Measurements from ENCODE around the gene TNRC18.

Gene TNRC18

GRCh38 chr7:5433181-5433580 lies 9.5 kb upstream of the TNRC18 start:
- no peak for TF ChIP-seq CTCF (IDR thresholded peaks at IDR 0.05)
- Mint-ChIP-seq H3K9me3 (peaks cover 25% of the 10 kb centered on the region), H3K36me3 (ENCODE audit: low read depth) (peaks cover 58% of the 10 kb centered on the region), H3K27ac (no peak overlapping the region), H3K4me1 (peaks cover 25% of the 10 kb centered on the region), H3K27me3 (ENCODE audit: low read depth, poor library complexity) (peaks cover 23% of the 10 kb centered on the region), H3K4me3 (no peak overlapping the region)
- no peak for DNase-seq

GRCh38 chr7:5432691-5433090 lies 9.1 kb upstream of the TNRC18 start:
- Mint-ChIP-seq H3K27me3 (ENCODE audit: low read depth, poor library complexity) (peaks cover 23% of the 10 kb centered on the region), H3K9me3 (peaks cover 24% of the 10 kb centered on the region), H3K36me3 (ENCODE audit: low read depth) (peaks cover 57% of the 10 kb centered on the region), H3K4me1 (peaks cover 23% of the 10 kb centered on the region), H3K4me3 (no peak overlapping the region), H3K27ac (no peak overlapping the region)
- TF ChIP-seq CTCF (IDR thresholded peaks at IDR 0.05), result no peak
- no peak for DNase-seq

GRCh38 chr7:5431560-5432015 lies 8.0 kb upstream of the TNRC18 start:
- TF ChIP-seq CTCF (IDR thresholded peaks at IDR 0.05), result no peak
- peak overlapping the region; percentile 63 for H3K27ac Mint-ChIP-seq
- DNase-seq, result no peak
- peaks cover 23% of the 10 kb centered on the region for H3K27me3 Mint-ChIP-seq (ENCODE audit: low read depth, poor library complexity)
- H3K36me3 Mint-ChIP-seq (ENCODE audit: low read depth), result peaks cover 46% of the 10 kb centered on the region
- peaks cover 19% of the 10 kb centered on the region for H3K9me3 Mint-ChIP-seq
- H3K4me1 Mint-ChIP-seq, result peaks cover 23% of the 10 kb centered on the region
- H3K4me3 Mint-ChIP-seq, result peak overlapping the region; percentile 57

GRCh38 chr7:5430612-5430947 lies 6.9 kb upstream of the TNRC18 start:
- peaks cover 39% of the 10 kb centered on the region for H3K36me3 Mint-ChIP-seq (ENCODE audit: low read depth)
- H3K27me3 Mint-ChIP-seq (ENCODE audit: low read depth, poor library complexity), result peaks cover 20% of the 10 kb centered on the region
- no peak for DNase-seq
- H3K27ac Mint-ChIP-seq, result no peak overlapping the region
- no peak for TF ChIP-seq CTCF (IDR thresholded peaks at IDR 0.05)
- peaks cover 23% of the 10 kb centered on the region for H3K4me1 Mint-ChIP-seq
- peaks cover 19% of the 10 kb centered on the region for H3K9me3 Mint-ChIP-seq
- H3K4me3 Mint-ChIP-seq, result no peak overlapping the region

GRCh38 chr7:5429857-5430611 lies 6.4 kb upstream of the TNRC18 start:
- H3K4me1 Mint-ChIP-seq, result peaks cover 23% of the 10 kb centered on the region
- H3K27ac Mint-ChIP-seq, result peak overlapping the region; percentile 98
- peaks cover 18% of the 10 kb centered on the region for H3K27me3 Mint-ChIP-seq (ENCODE audit: low read depth, poor library complexity)
- peak overlapping the region; percentile 98 for H3K4me3 Mint-ChIP-seq
- peaks cover 33% of the 10 kb centered on the region for H3K36me3 Mint-ChIP-seq (ENCODE audit: low read depth)
- TF ChIP-seq CTCF (IDR thresholded peaks at IDR 0.05), result no peak
- peak; percentile 57 for DNase-seq
- H3K9me3 Mint-ChIP-seq, result peaks cover 19% of the 10 kb centered on the region

Data from nephron progenitor cell (in vitro differentiated cells).